ENCODE data around the gene ABHD10.

- TF ChIP-seq CTCF (IDR thresholded peaks at IDR 0.05) (no peak), POLR2A (IDR thresholded peaks at IDR 0.05) (no peak)
Measured at GRCh38 chr3:112005091-112005672, 26.4 kb downstream of the ABHD10 start.

All from lower leg skin (tissue), 3 donors.